PFSK-1 (cell line): ENCODE measurements around the gene CNPY3.

Source experiments
- FOXP2 ChIP-seq: optimal IDR thresholded peaks from 2 replicates; pipeline ENCODE3; 2011; ENCODE audit warnings: borderline replicate concordance, control low read depth, inconsistent platforms; ENCODE audit not compliant: insufficient read depth; ENCODE audit errors: extremely low read length, extremely low read depth
- POLR2AphosphoS5 ChIP-seq: IDR thresholded peaks from 2 replicates; pipeline ENCODE4 v1.6.1; 2012; ENCODE audit warnings: low read depth, mild to moderate bottlenecking, control low read depth, low read length, moderate library complexity
- REST ChIP-seq, 2 experiments: IDR thresholded peaks; 2 replicates each; pipeline versions ENCODE4 v1.6.1 to v1.8.0; 2011 to 2012; ENCODE audit warnings: low read depth in 2 of 2, low read length in 2 of 2, control low read depth in 1 of 2, inconsistent platforms in 1 of 2, mild to moderate bottlenecking in 1 of 2, moderate library complexity in 1 of 2; ENCODE audit not compliant: insufficient read depth in 1 of 2
- SIN3A ChIP-seq: IDR thresholded peaks from 2 replicates; pipeline ENCODE4 v1.6.1; 2012; ENCODE audit warnings: mild to moderate bottlenecking, low read length, moderate library complexity, borderline replicate concordance; ENCODE audit not compliant: insufficient read depth
- TAF1 ChIP-seq: IDR thresholded peaks from 2 replicates; pipeline ENCODE4 v1.6.1; 2012; ENCODE audit warnings: low read length, control low read depth, borderline replicate concordance; ENCODE audit not compliant: insufficient read depth

The CNPY3 gene

GRCh38 chr6:42942444-42942843, 13.2 kb downstream of the CNPY3 start:
- TF ChIP-seq REST (IDR thresholded peaks at IDR 0.05; ENCODE audit: insufficient read depth in 1 of 2, low read depth in 2 of 2, low read length in 2 of 2) (no peak), FOXP2 (no peak), TAF1 (no peak), POLR2AphosphoS5 (no peak)

GRCh38 chr6:42947950-42948349, 18.7 kb downstream of the CNPY3 start:
- no peak for TF ChIP-seq REST (IDR thresholded peaks at IDR 0.05; ENCODE audit: insufficient read depth in 1 of 2, low read depth in 2 of 2, low read length in 2 of 2)
- no peak for TF ChIP-seq POLR2AphosphoS5
- TF ChIP-seq SIN3A = no peak
- TF ChIP-seq FOXP2 = no peak
- TF ChIP-seq TAF1 = no peak

GRCh38 chr6:42952389-42952788, 23.1 kb downstream of the CNPY3 start:
- TF ChIP-seq TAF1 (no peak), POLR2AphosphoS5 (no peak), REST (IDR thresholded peaks at IDR 0.05; ENCODE audit: insufficient read depth in 1 of 2, low read depth in 2 of 2, low read length in 2 of 2) (no peak), FOXP2 (no peak), SIN3A (no peak)

GRCh38 chr6:42958125-42958524, 28.8 kb downstream of the CNPY3 start:
- no peak for TF ChIP-seq REST (IDR thresholded peaks at IDR 0.05; ENCODE audit: insufficient read depth in 1 of 2, low read depth in 2 of 2, low read length in 2 of 2)
- no peak for TF ChIP-seq POLR2AphosphoS5
- no peak for TF ChIP-seq TAF1
- no peak for TF ChIP-seq SIN3A
- TF ChIP-seq FOXP2 = no peak

- TF ChIP-seq POLR2AphosphoS5 = no peak
- no peak for TF ChIP-seq SIN3A
- TF ChIP-seq FOXP2 = no peak
- no peak for TF ChIP-seq TAF1
- no peak for TF ChIP-seq REST (IDR thresholded peaks at IDR 0.05; ENCODE audit: insufficient read depth in 1 of 2, low read depth in 2 of 2, low read length in 2 of 2)
These were observed 30.6 kb downstream of the CNPY3 start for GRCh38 chr6:42959917-42960242.
